Activated gamma-delta T cell treated with Interleukin-2 at 50 U/mL for 16 hours (primary cell): Measurements from ENCODE around the gene PIEZO1.

ENCODE experiments used
- DNase-seq: peaks from one replicate; pipeline ENCODE4 v3.0.0-alpha.2; 2020

PIEZO1 gene

GRCh38 chr16:88764913-88765349 lies 20.1 kb downstream of the PIEZO1 start:
- no peak for DNase-seq

- DNase-seq = no peak
Observed at GRCh38 chr16:88764080-88764479, 20.9 kb downstream of the PIEZO1 start.

GRCh38 chr16:88763502-88764053 lies 21.4 kb downstream of the PIEZO1 start:
- DNase-seq = no peak

GRCh38 chr16:88762941-88763340 lies 22.1 kb downstream of the PIEZO1 start:
- no peak for DNase-seq

GRCh38 chr16:88762258-88762870 lies 22.7 kb downstream of the PIEZO1 start:
- DNase-seq = no peak

- no peak for DNase-seq
Observed at GRCh38 chr16:88761830-88762229, 23.2 kb downstream of the PIEZO1 start.

- no peak for DNase-seq
Observed at GRCh38 chr16:88761143-88761534, 23.9 kb downstream of the PIEZO1 start.

GRCh38 chr16:88760424-88761142 lies 24.4 kb downstream of the PIEZO1 start:
- no peak for DNase-seq

GRCh38 chr16:88759976-88760350 lies 25.1 kb downstream of the PIEZO1 start:
- DNase-seq = no peak

- no peak for DNase-seq
Observed at GRCh38 chr16:88759245-88759975, 25.6 kb downstream of the PIEZO1 start.

GRCh38 chr16:88758944-88759244 lies 26.1 kb downstream of the PIEZO1 start:
- DNase-seq = no peak

- no peak for DNase-seq
Observed at GRCh38 chr16:88758227-88758943, 26.6 kb downstream of the PIEZO1 start.

- DNase-seq = no peak
Observed at GRCh38 chr16:88755745-88756443, 29.1 kb downstream of the PIEZO1 start.

GRCh38 chr16:88754912-88755744 lies 29.9 kb downstream of the PIEZO1 start:
- no peak for DNase-seq

- DNase-seq = no peak
Observed at GRCh38 chr16:88754109-88754911, 30.7 kb downstream of the PIEZO1 start.

GRCh38 chr16:88753602-88754001 lies 31.4 kb downstream of the PIEZO1 start:
- DNase-seq = no peak

GRCh38 chr16:88753191-88753590 lies 31.8 kb downstream of the PIEZO1 start:
- DNase-seq = no peak

GRCh38 chr16:88752386-88753002 lies 32.5 kb downstream of the PIEZO1 start:
- no peak for DNase-seq

GRCh38 chr16:88750854-88751253 lies 34.2 kb downstream of the PIEZO1 start:
- DNase-seq = no peak

- DNase-seq = no peak
Observed at GRCh38 chr16:88749358-88749757, 35.7 kb downstream of the PIEZO1 start.
